A549 (cell line): ENCODE data around the gene RABGEF1.
"Not testable (repeated sequence)": the region's sequence is repeated elsewhere in the genome, so short reads cannot be mapped to it uniquely, and the experiment has no call there.

Source experiments
- CHD2 ChIP-seq: fragments of 150-350 bp; IDR thresholded peaks from 2 replicates; pipeline ENCODE4 v1.6.1; 2014; ENCODE audit warnings: low read length; ENCODE audit not compliant: partially characterized antibody
- CTCF ChIP-seq: fragments of >200 bp; sonication (Bioruptor Twin); formaldehyde crosslinking; IDR thresholded peaks from 3 replicates; pipeline ENCODE4 v1.5.1; 2016
- HMGXB4 ChIP-seq: fragments of 250-450 bp; sonication (Bioruptor Pico); IDR thresholded peaks from 2 replicates; pipeline ENCODE4 v1.5.0; 2021; ENCODE audit warnings: mild to moderate bottlenecking, moderate library complexity, borderline replicate concordance
- JUN ChIP-seq, 2 experiments: fragments of >200 bp; sonication (Bioruptor Twin); formaldehyde crosslinking; IDR thresholded peaks; 2 replicates in 1 of 2; 3 replicates in 1 of 2; pipeline ENCODE4 v1.6.1; 2016 to 2017
- JUNB ChIP-seq: fragments of >200 bp; sonication (Bioruptor Twin); formaldehyde crosslinking; IDR thresholded peaks from 2 replicates; pipeline ENCODE4 v1.6.1; 2016
- KDM1A ChIP-seq: fragments of 200-600 bp; sonication (generic); IDR thresholded peaks from 2 replicates; pipeline ENCODE4 v1.6.1; 2016; ENCODE audit warnings: low read depth, mild to moderate bottlenecking
- POLR2A ChIP-seq: IDR thresholded peaks from 2 replicates; pipeline ENCODE4 v1.6.1; 2012; ENCODE audit warnings: mild to moderate bottlenecking, low read length
- RAD21 ChIP-seq, 2 experiments: fragments of >200 bp in 1 of 2; sonication (Bioruptor Twin) in 1 of 2; formaldehyde crosslinking in 1 of 2; IDR thresholded peaks in 1 of 2; conservative IDR thresholded peaks in 1 of 2; 2 replicates in 1 of 2; 3 replicates in 1 of 2; pipeline ENCODE4 v1.6.1; 2012 to 2018; ENCODE audit warnings: inconsistent platforms in 1 of 2
- REST ChIP-seq: fragments of 200-600 bp; sonication (generic); IDR thresholded peaks from 2 replicates; pipeline ENCODE4 v1.6.1; 2016; ENCODE audit warnings: antibody characterized with exemption, mild to moderate bottlenecking, moderate library complexity
- USF2 ChIP-seq: fragments of 450-650 bp; IDR thresholded peaks from 2 replicates; pipeline ENCODE4 v1.6.1; 2014; ENCODE audit warnings: antibody characterized with exemption

- not testable (repeated sequence) for TF ChIP-seq KDM1A; HMGXB4; CTCF; RAD21 (conservative IDR thresholded peaks at IDR 0.05 in 1 of 2, IDR thresholded peaks at IDR 0.05 in 1 of 2); JUNB; USF2; REST; POLR2A; JUN (IDR thresholded peaks at IDR 0.05); CHD2
Measured at GRCh38 chr7:66782875-66783274, 42.3 kb downstream of the RABGEF1 start.
